Stimulated activated CD4-positive, alpha-beta T cell treated with anti-CD3 and anti-CD28 coated beads, Interleukin-1b, Interleukin-23, amount 100 ng/mL, for 1 hour (primary cell): Measurements from ENCODE around the gene CRTC1.

Experiments
- DNase-seq, 2 donors: peaks; one replicate each; pipeline ENCODE4 v3.0.0-alpha.2; 2020; ENCODE audit warnings: low read depth in 2 of 2

Gene CRTC1

DNA sequence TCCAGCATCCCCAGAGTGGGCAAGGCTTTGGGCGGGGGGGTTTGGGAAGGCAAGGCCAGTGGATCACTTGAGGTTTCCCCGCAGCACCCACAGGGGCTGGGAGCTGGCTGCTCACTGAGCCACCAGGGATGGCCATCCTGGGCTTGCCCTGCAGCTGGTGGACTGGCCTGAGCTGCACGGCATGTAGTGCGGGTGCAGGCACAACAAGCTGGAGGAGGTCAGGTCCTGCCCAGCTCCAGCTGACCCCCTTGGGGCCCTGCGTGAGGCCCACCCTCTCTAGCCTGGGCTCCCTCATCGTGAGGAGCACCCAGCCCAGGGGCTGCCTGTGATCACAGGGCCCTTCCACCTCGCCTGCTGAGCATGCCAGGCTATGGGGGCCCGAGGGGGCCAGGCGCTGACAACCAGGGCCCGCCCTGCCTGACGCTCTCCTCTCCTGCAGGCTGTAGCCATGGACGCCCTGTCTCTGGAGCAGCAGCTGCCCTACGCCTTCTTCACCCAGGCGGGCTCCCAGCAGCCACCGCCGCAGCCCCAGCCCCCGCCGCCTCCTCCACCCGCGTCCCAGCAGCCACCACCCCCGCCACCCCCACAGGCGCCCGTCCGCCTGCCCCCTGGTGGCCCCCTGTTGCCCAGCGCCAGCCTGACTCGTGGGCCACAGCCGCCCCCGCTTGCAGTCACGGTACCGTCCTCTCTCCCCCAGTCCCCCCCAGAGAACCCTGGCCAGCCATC, 84.7 kb downstream of the CRTC1 start:
- no peak for DNase-seq

DNA sequence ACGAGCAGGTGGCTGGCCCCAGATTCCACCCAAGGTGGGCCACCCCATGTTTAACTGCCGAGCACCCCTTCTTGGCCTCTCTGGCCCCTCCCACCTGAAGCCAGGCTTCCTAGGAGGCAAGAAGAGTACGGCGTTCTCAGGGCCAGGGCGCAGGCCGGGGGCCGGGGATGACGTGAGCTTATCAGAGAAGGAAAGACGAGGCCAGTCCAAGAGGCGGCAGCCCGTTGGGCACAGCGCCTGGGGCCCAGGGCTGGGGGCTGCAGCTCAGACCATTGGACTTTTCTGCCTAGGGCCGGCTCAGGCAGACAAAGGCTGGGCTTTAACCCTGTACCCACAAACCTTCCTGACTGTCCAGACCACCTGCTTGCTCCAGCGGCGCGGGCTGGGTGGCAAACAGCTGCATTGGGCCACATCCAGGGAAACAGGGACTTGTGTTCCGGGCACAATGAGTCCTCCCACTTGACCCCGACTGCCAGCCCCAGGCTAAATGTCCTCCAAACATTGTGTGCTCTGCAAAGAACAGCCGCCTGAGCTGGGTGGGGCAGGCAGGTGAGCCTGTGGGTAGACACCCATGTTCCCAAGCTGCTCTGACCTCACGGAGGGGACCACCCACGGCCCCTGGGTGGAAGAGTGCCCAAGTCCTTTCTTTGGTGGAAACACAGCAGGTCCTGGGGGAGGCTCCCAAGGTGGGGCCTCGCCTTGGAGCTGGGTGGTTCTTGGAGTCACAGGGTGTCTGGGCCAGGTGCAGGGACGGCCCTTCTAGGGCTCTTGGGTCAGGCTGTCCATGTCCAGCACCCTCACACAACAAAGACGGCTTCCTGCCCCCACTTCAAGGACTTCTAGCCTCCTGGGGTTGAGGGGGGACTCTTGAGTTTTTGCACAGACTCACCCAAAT, 85.8 kb downstream of the CRTC1 start:
- DNase-seq, result no peak

DNA sequence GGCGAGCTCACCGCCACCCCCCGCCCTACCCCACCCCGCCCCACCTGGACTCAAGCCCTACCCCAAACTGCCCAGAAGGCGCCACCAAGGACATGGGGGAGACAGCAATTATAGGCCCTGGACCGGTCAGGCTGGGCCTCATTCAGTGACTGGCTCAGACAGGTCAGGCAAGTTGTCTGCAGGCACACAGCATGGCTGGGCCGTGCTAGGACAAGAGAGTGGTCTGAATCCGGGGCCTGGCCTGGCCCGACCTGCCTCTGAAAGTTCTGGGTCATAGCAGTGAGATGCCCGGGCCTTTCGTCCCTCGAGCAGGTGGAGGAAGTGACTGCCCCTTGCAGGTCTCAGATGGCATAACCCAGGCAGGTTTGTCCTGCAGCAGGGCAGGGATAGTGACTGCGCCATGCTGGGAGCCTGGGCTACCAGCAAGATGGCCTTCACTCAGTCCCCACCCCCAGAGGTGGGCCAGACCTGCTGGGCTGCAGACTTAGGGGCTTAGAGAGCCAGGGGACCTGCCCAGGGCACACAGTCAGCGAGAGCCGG, 86.6 kb downstream of the CRTC1 start:
- DNase-seq, result no peak

DNA sequence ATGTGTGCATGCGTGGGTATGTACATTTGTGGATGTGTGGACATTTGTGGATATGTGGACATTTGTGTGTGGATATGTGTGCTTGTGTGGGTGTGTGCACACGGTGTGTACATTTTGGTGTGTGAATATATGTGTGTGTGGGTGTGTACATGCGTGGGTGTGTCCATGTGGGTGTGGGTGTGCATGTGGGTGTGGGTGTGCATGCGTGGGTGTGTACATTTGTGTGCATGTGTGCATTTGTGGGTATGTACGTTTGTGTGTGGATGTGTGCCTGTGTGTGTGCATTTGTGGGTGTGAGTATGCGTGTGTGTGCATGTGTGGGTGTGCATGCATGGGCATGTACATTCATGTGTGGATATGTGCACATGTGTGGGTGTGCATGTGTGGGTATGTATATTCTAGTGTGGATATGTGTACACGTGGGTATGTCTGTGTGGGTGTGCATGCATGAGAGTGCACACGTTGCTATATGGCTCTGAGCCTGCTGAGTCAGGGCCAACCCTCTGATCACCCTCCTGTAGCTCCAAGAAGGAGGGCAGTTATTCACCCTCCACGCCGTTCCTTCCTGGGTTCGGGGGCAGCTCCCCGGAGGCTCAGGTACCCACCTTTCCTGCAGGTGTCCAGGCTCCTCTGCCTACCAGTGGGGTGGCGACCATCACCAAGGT, 87.3 kb downstream of the CRTC1 start:
- DNase-seq, result no peak

DNA sequence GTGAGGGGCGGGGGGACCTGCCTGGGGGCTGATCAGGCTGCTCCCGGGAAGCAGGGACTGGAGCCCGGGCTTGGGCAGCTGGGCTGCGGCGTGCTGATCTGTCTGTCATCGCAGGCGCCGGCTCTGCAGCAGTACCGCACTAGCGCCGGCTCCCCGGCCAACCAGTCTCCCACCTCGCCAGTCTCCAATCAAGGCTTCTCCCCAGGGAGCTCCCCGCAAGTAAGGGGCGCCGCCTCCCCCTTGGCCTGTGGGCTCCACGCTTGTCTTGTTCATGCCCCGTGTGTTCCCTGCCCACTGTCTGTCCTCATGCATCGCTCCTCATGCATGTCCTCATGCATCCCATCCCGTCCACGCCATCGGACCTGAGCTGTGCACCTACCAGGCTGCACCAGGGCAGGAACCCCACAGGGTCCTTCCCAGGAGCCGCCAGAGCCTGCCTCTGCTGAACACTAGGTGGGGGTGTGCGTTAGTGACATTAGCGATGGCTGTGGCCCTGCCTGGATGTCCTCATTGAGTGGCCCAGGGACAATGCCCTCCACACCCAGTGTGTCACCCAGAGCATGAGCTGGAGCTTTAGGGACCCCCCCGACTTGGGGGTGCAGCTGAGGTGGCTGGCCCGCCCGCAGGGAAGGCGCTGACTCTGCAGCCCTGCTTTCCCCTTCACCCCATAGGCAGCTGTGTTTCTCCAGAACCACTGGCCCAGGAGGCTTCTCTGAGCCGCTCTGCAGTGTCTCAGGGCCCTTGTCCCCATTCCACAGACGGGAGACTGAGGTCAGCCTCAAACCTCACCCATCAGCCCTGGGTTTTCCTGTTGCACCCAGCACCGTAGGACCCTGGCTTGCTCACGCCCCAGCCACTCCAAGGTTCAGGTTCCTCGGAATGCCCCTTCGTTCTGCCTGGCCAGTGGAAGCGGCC, 88.1 kb downstream of the CRTC1 start:
- DNase-seq, result no peak

DNA sequence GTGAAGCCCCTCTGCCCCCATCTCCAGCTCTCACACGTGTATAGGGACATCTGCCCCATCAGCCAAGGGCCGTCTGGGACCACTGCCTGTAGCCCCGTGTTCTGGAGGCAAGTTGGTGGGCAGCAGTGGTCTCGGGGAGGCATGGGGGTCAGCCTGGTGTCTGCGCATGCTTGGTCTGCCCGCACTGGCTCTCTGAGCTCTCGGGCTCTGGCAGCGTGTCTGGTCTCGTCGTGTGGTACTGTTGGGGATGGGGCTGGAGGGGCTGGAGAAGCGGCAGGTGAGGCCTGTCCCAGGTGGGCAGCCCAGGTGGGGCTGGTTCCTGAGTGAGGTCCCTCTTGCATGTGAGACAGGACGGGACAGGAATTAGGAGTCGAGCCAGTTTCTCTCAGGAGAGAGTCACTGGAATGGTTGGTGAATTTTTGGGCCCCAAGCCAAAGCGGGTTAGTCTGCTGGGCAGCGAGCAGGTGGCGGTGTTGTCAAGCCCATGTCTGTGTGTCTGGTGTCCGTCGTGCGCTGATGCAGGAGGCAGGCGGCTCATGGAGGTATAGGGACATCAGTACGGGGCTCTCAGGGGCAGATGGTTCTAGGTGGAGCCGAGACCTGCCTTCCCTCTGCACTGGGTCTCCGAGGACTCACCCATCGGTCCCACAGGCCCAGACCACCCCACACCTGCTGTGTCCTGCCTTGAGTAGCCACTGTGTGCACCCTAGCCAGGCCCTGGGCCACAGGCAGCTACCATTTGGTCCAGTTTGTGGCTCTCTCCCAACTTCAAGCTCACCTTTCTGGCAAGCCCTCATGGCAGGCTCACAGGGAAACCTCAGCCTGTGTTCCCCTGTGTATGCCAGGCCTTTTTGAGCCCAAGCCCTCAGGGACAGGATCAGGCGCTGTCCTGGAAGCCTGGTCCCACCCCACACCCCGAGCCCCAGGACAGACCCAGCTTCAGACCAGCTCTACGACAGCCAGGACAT, 89.4 kb downstream of the CRTC1 start:
- no peak for DNase-seq

DNA sequence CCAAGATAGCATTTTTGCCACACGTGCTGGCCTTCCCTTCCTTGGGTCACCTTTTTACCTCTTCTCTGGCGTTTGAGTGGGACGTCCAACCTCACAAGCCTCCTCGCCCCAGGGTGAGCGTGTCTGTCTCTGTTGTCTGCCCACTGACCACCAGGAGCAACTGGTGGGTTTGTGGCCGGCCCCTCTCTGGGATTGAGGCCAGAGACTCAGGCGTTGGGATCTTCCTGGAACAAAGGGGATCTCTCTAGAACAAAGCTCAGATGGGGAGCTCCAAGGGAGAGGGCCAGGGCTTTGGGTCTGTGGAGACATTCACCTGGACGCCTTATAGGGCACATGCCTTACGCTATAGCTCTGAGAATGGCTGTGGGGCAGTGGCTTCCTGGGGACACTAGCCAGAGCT, 90.2 kb downstream of the CRTC1 start:
- DNase-seq, result no peak

DNA sequence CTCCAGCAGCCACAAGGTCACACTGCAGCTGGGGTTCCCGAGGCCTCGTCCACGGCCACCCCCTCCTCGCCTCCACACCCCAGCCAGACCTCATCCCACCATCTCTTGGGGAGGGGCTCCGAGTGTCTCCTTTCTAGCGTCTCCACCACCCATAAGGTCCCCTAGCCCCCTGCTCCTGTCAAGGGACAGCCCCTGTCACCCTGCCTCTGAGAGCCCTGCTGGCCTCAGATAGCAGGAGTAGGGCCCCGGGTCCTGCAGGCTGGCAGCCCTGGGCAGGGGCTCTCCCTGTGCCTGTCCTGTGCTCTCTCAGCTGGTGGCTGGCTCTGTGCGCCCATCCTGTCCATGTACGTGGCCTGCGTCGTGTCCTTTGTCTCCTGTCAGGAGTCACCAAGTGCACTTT, 90.6 kb downstream of the CRTC1 start:
- DNase-seq, result no peak

DNA sequence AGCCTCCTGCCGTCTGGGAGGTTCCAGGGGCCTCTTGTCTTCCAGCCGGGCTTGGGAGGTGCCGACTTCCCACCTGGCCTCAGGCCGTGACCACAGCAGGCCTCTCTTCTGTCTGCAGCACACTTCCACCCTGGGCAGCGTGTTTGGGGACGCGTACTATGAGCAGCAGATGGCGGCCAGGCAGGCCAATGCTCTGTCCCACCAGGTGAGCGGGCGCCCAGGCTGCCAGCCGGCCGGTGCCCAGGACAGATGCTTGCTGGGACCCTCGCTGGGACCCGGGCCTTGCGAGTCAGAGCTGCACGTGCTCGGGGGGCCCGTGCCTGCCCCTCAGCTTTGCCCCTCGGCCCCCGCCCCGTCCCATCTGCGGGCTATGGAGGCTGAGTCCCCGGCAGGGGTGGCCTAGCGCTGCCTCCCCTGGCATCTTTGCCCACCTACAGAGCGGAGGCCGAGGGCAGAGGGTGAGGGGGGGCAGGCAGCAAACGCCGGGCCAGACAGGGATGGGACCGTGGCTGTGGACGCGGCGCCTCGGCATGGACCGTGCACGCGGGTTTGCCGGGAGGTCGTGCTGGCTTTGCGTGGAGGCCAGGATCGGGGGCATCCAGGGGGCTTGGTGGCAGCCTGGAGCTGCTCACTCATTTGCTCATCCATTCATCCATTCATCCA, 91.4 kb downstream of the CRTC1 start:
- DNase-seq, result no peak

DNA sequence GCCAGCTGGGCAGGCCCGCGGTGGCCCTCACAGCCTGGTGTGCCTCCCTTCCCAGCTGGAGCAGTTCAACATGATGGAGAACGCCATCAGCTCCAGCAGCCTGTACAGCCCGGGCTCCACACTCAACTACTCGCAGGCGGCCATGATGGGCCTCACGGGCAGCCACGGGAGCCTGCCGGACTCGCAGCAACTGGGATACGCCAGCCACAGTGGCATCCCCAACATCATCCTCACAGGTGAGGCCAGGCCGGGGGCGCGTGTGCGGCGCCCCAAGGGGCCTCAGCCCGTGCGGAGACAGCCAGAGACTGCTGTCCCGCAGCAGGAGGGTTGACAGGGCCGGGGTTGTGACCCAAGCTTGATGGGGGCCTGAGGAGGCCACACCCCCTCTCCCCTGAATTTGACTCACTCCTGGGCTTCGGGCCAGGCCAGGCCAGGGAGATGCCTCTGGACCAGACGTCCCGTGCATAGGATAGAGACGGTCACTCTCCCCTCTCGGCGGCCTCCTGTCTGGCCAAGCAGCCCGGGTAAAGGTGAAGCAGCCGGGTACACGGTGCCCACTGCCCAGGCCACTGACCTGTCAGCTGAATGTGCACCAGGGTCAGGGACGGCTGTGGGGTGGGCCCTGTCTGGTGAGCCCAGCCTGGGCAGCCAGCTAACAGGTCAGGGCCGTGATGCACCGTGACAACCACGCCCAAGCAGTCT, 92.3 kb downstream of the CRTC1 start:
- DNase-seq, result no peak

DNA sequence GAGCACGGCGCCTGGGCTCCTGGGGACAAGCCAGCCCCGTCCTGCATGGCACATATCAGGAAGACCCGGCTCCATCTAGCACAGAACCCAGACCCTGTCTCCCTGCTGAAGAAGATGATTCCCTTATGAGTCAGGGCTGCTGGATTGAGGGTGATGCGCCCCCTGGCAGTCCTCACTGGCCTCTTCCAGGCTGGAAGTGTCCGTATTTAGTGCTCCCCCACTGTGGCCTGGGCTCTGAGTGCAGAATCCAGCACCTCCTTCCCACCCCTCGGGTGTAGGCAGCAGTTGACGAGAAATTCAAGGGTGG, 92.8 kb downstream of the CRTC1 start:
- DNase-seq, result no peak

DNA sequence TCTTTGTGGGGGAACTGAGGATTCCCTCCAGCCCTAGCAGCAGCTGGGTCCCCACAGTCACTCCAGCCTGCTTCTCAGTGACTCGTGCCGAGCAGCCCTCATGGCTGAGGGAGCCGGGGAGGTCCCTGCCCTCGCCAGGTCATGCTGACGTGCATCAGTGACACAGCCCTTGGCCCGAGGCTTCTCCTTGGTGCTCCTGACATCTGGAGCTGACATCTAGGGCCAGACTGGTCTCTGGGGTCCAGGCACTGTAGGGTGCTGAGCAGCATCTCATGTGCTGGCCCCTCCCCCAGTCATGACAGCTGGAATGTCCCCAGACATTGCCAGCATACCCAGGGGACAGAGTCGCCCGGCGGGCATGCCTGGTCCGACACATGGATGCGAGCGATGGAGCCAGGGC, 93.3 kb downstream of the CRTC1 start:
- DNase-seq, result no peak

DNA sequence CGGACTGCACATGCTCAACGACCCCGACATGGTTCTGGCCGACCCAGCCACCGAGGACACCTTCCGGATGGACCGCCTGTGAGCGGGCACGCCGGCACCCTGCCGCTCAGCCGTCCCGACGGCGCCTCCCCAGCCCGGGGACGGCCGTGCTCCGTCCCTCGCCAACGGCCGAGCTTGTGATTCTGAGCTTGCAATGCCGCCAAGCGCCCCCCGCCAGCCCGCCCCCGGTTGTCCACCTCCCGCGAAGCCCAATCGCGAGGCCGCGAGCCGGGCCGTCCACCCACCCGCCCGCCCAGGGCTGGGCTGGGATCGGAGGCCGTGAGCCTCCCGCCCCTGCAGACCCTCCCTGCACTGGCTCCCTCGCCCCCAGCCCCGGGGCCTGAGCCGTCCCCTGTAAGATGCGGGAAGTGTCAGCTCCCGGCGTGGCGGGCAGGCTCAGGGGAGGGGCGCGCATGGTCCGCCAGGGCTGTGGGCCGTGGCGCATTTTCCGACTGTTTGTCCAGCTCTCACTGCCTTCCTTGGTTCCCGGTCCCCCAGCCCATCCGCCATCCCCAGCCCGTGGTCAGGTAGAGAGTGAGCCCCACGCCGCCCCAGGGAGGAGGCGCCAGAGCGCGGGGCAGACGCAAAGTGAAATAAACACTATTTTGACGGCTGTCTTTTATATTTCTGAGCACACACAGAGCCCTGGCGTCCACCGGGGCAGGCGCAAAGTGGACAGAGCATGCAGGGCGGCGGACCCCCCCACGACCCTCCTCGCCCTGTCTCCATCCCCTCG, 94.0 kb downstream of the CRTC1 start:
- no peak for DNase-seq

DNA sequence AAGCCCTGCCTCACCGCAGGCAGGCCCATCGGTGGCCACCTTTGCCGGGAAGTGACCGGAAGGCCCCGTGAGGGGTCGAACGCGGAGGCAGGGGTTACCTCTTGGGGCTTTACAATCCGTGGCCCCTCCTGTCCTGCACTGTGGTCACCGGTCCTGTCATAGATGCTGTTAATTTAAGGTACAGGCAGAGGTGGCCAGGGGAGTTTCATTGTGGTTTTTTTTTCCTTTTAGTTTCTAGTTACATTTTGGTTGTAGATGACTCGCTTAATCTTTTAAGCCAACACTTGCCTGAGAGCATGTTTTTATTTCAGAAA, 94.6 kb downstream of the CRTC1 start:
- no peak for DNase-seq

DNA sequence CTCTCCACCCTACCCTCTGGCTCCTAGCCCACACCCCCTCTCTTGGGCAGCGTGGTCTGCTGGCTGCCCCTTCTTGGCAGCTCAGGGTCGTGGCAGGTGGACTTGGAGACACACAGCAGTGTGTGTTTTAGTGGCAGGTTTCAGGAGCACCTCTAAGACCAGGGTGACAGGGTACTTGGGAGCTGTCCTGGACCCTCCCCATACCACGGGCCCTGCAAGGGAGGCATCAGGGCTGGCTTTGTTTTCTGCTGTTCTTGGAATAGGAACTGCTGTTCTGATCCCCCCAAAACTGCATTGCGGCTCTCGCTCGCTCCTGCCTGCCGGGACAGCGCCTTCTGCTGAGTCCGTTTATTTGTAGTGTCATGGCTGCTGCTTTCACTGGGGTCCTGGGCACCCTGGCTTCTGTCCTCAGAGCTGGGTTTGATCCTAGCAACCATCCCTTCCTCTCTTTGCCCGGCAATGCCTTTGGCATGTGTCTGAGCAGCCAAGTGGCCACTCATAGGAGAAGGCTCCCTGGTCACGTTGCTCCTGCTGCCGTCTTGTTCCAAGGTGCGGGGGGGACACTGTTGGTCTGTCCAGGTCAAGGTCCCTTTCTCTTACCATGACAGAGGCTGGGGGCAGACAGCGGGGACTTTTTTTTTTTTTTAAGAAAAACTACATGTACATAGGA, 95.5 kb downstream of the CRTC1 start:
- DNase-seq, result no peak

DNA sequence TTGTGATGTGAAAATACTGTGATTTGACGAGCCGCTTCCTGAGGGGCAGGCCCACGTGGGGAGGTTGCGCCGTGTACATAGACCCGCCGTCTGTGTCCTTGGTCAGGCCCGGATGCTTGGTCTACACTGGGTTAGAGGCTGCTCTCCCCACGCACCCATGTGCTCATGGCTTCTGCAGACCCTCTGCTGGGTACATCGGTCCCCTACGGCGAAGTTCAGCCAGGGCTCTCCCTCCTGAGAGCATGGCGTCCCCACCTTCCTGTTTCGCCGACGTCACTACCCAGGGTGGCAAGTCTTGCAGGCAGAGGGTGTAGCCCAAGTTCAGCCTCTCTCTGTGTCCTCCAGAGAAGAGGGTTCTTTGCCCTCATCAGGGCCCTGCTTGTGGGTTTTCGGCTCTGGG, 96.6 kb downstream of the CRTC1 start:
- no peak for DNase-seq

DNA sequence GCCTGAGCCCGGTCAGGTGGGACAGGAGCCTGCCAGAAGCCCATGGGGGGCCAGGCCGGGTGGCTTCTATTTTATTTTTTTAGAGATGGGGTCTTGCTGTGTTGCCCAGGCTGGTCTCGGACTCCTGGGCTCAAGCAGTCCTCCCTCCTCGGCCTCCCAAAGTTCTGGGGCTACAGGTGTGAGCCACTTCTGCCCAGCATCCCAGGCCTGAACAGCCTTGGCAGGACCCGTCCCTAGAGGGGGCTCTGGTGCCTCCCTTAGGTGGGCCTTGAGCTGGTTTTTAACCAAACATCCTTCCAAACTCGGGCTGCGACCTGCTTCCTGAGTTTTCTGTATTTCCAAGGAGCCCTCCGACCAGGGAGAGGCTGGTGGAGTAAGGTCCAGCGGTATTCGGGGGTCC, 97.2 kb downstream of the CRTC1 start:
- no peak for DNase-seq

DNA sequence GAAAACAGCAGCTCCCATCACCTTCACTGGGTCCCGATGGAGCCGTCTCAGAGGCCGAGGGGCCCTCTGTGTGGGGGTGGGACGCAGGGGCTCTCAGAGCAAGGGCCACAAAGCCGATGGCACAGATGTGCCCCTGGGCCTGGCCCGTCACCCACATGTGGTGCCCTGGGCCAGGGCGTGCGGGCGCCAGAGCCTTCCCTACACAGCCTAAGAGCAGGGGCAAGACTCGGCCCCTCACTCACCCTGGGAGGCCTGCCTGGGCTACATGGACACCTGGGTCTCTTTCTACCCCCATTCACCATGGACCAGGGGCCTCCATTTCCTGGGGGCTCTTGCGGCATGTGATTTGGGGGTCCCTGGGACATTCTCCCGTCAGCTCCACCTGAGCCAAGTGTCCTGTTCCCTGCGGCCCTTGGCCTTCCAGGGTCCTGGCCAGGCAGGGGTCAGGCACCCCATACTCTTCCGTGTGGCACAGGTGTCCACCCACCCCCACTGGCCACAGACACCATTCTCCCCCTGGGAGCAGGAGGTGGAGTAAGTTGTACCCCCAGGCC, 97.6 kb downstream of the CRTC1 start:
- no peak for DNase-seq
